Esophagus muscularis mucosa (tissue), 4 donors: ENCODE measurements around the gene QSOX2. TPM values are rescaled to one million over a fixed set of nuclear protein-coding genes. Genes with fewer than 3 reads are reported as not detected.

Experiments used
- DNase-seq: peaks from one replicate; pipeline ENCODE4 v3.0.0-alpha.2; 2017; ENCODE audit errors: extremely low spot score
- H3K27ac ChIP-seq, 4 donors: fragments of 200-600 bp; sonication (generic); replicated peaks in 1 of 4; 1 replicate in 3 of 4; 2 replicates in 1 of 4; pipeline ENCODE4 v1.5.1; 2016 to 2019; ENCODE audit warnings: mild to moderate bottlenecking in 1 of 4
- H3K27me3 ChIP-seq, 4 donors: fragments of 200-600 bp; sonication (generic); one replicate each; pipeline versions ENCODE4 v1.5.1 to v1.6.0; 2016 to 2019
- H3K36me3 ChIP-seq, 4 donors: fragments of 200-600 bp; sonication (generic); one replicate each; pipeline ENCODE4 v1.5.1; 2016 to 2019
- H3K4me1 ChIP-seq, 4 donors: fragments of 200-600 bp; sonication (generic); one replicate each; pipeline ENCODE4 v1.5.1; 2016 to 2019
- H3K4me3 ChIP-seq, 4 donors: fragments of 200-600 bp; sonication (generic); 1 replicate in 2 of 4; 2 replicates in 2 of 4; pipeline ENCODE4 v1.5.1; 2016 to 2019; ENCODE audit warnings: mild to moderate bottlenecking in 4 of 4, moderate library complexity in 1 of 4
- H3K9me3 ChIP-seq, 4 donors: fragments of 200-600 bp; sonication (generic); 1 replicate in 3 of 4; 2 replicates in 1 of 4; pipeline ENCODE4 v1.5.1; 2016 to 2019
- EP300 ChIP-seq: sonication (generic); formaldehyde crosslinking; IDR thresholded peaks from one replicate; pipeline ENCODE4 v1.6.1; 2017; ENCODE audit warnings: antibody characterized with exemption
- POLR2A ChIP-seq: fragments of 450-650 bp; IDR thresholded peaks from one replicate; pipeline ENCODE4 v1.6.1; 2017; ENCODE audit warnings: antibody characterized with exemption, moderate library complexity, mild to moderate bottlenecking, low read depth
- POLR2AphosphoS5 ChIP-seq, 2 donors: sonication (generic); formaldehyde crosslinking; IDR thresholded peaks; one replicate each; pipeline ENCODE4 v1.6.1; 2017; ENCODE audit warnings: antibody characterized with exemption in 2 of 2
- WGBS: methylation state at CpG from one replicate; pipeline ENCODE4 v1.1.5; 2018; 5-methylcytosine and 5-hydroxymethylcytosine counted together
- intact Hi-C: fragments of 100-400 bp; cut with DNase I; formaldehyde crosslinking; loops from one replicate; pipeline ENCODE4 v1.15.1; 2023
- total RNA-seq, 4 donors: library from RNA; depleted of rRNA; stranded (reverse); fragments of >200 nt; gene quantifications; one replicate each; pipeline versions ENCODE4 v1.1.0 to v1.2.1, GENCODE V29; 2016
- TF ChIP-seq, protein P1 (sequence below), 3 experiments: fragments of 200-600 bp in 2 of 3; fragments of 450-650 bp in 1 of 3; sonication (generic) in 2 of 3; IDR thresholded peaks; one replicate each; pipeline ENCODE4 v1.5.1; 2017 to 2019; ENCODE audit warnings: antibody characterized with exemption in 3 of 3, mild to moderate bottlenecking in 2 of 3, moderate library complexity in 1 of 3

The QSOX2 gene
- total RNA-seq, 4 donors from 2014 or later = 5.4 to 7.6 (median 6.3) TPM

DNA sequence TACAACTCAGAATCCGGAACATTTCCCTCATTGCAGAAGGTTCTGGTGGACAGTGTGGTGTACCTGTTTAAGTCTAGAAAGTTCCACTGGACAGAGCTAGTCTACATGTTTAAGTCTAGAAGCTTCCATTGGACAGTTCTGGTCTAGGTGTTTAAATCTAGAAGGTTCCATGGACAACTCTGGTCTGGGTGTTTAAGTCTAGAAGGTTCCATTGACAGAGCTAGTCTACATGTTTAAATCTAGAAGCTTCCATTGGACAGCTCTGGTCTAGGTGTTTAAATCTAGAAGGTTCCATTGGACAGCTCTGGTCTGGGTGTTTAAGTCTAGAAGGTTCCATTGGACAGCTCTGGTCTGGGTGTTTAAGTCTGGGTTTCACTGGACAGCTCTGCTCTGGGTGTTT is 33.3 kb upstream of the QSOX2 start:
- Histone ChIP-seq H3K4me1 (peaks cover 5 to 9% (median 9%) of the 10 kb centered on the region in 4 donors), H3K4me3 (no peak overlapping the region), H3K27ac (no peak overlapping the region), H3K9me3 (peaks cover 0 to 6% (median 0%) of the 10 kb centered on the region in 4 donors), H3K36me3 (no peaks in the 10 kb centered on the region), H3K27me3 (peaks cover 0 to 85% (median 0%) of the 10 kb centered on the region in 4 donors)
- TF ChIP-seq EP300 = no peak
- no peak for TF ChIP-seq POLR2A
- no peak for TF ChIP-seq POLR2AphosphoS5 (IDR thresholded peaks at IDR 0.05)
- TF ChIP-seq, protein P1, sequence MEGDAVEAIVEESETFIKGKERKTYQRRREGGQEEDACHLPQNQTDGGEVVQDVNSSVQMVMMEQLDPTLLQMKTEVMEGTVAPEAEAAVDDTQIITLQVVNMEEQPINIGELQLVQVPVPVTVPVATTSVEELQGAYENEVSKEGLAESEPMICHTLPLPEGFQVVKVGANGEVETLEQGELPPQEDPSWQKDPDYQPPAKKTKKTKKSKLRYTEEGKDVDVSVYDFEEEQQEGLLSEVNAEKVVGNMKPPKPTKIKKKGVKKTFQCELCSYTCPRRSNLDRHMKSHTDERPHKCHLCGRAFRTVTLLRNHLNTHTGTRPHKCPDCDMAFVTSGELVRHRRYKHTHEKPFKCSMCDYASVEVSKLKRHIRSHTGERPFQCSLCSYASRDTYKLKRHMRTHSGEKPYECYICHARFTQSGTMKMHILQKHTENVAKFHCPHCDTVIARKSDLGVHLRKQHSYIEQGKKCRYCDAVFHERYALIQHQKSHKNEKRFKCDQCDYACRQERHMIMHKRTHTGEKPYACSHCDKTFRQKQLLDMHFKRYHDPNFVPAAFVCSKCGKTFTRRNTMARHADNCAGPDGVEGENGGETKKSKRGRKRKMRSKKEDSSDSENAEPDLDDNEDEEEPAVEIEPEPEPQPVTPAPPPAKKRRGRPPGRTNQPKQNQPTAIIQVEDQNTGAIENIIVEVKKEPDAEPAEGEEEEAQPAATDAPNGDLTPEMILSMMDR (IDR thresholded peaks at IDR 0.05) = no peak
- 88% methylated on average over 1 of the region's 1 CpG for WGBS
- DNase-seq = no peak
- intact Hi-C loops = no loop called here

DNA sequence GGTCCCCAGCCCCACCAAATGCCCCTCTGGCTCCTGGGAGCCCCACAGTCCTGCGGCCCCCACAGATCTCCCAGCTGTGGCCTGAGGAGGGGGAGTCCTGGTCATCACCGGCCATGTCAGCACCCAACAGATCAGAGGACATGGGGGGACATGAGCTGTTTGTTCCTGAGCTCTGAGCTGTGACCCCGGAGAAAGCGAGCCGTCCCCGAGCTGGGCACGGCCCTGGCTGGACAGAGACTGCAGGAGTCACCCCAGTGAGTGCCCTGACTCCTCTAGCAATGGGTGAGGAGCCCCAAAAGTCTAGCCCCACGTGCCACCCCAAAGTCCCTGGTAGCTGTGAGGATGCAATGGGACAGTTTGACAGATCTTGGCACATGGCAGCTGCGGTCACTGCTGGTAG is 32.6 kb upstream of the QSOX2 start:
- H3K4me3 ChIP-seq = no peak overlapping the region
- peaks cover 0 to 78% (median 0%) of the 10 kb centered on the region in 4 donors for H3K27me3 ChIP-seq
- no peak for DNase-seq
- H3K36me3 ChIP-seq = no peaks in the 10 kb centered on the region
- TF ChIP-seq POLR2A = no peak
- TF ChIP-seq, protein P1 (IDR thresholded peaks at IDR 0.05) = no peak
- no peak for TF ChIP-seq POLR2AphosphoS5 (IDR thresholded peaks at IDR 0.05)
- no peak for TF ChIP-seq EP300
- peaks cover 1 to 3% (median 2%) of the 10 kb centered on the region in 4 donors for H3K4me1 ChIP-seq
- no peak overlapping the region for H3K27ac ChIP-seq
- WGBS = 92% methylated on average over 2 of the region's 9 CpGs
- peaks cover 0 to 6% (median 0%) of the 10 kb centered on the region in 4 donors for H3K9me3 ChIP-seq
- intact Hi-C loops = no loop called here

DNA sequence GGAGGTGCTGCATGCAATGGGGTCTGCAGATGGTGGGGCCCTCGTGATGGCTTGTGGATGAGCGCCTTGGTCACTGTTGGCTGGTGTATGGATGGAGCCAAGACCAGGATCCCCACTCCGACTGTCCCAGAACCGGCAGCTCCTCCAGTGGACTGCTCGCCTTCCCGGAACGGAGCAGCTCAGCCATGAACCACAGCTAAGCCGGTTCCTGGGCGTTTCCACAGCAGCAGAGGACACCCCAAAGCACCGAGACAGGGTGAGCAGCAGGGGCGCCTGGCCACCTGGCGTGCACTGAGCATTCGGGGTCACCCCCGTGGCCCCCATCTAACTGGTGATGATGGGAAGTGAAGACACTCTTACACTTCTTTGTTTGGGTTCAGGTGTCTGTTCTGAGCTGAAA is 32.1 kb upstream of the QSOX2 start:
- H3K4me3 ChIP-seq = no peak overlapping the region
- H3K27me3 ChIP-seq = peaks cover 0 to 74% (median 0%) of the 10 kb centered on the region in 4 donors
- WGBS = 95% methylated on average over 4 of the region's 14 CpGs
- no peaks in the 10 kb centered on the region for H3K4me1 ChIP-seq
- intact Hi-C loops = no loop called here
- no peak for TF ChIP-seq POLR2A
- TF ChIP-seq POLR2AphosphoS5 (IDR thresholded peaks at IDR 0.05) = no peak
- TF ChIP-seq EP300 = no peak
- TF ChIP-seq, protein P1 (IDR thresholded peaks at IDR 0.05) = no peak
- peaks cover 0 to 6% (median 0%) of the 10 kb centered on the region in 4 donors for H3K9me3 ChIP-seq
- no peak for DNase-seq
- no peaks in the 10 kb centered on the region for H3K36me3 ChIP-seq
- no peak overlapping the region for H3K27ac ChIP-seq

DNA sequence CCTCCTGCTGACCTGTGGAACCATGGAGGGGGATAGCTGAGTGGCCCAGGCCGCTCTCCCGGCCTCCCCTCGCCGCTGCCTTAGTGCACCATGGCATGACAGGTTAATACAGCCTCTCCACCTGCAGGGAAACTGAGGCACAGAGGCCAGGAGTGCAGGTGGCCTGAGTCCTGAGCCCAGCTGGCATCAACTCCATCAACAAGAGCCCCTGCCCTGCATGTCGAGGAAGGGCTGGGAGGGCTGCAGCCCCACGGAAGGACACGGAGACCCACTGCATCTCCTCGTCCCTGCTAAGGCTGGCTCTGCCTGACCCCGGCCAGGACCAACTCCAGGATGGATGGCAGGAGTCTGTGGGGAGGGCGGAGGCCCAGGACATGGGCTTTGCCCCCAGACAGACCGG is 31.1 kb upstream of the QSOX2 start:
- intact Hi-C loops = no loop called here
- no peak for DNase-seq
- peaks cover 0 to 64% (median 0%) of the 10 kb centered on the region in 4 donors for H3K27me3 ChIP-seq
- H3K36me3 ChIP-seq = no peaks in the 10 kb centered on the region
- no peaks in the 10 kb centered on the region for H3K4me1 ChIP-seq
- no peak overlapping the region for H3K4me3 ChIP-seq
- no peak for TF ChIP-seq POLR2AphosphoS5 (IDR thresholded peaks at IDR 0.05)
- TF ChIP-seq, protein P1 (IDR thresholded peaks at IDR 0.05) = no peak
- TF ChIP-seq POLR2A = no peak
- no peak for TF ChIP-seq EP300
- peaks cover 0 to 6% (median 0%) of the 10 kb centered on the region in 4 donors for H3K9me3 ChIP-seq
- H3K27ac ChIP-seq = no peak overlapping the region
- 79% methylated on average over 4 of the region's 11 CpGs for WGBS
